HCT116 (cell line): ENCODE data around the gene KNDC1.

Source experiments
- EGR1 ChIP-seq: IDR thresholded peaks from 2 replicates; pipeline ENCODE4 v1.6.1; 2012; ENCODE audit warnings: low read depth
- EZH2 ChIP-seq: fragments of 200-600 bp; sonication (generic); IDR thresholded peaks from 2 replicates; pipeline ENCODE4 v1.6.1; 2017; ENCODE audit warnings: antibody characterized with exemption, mixed run types
- EZH2phosphoT487 ChIP-seq: fragments of 200-600 bp; IDR thresholded peaks from 2 replicates; pipeline ENCODE4 v1.6.1; 2018; ENCODE audit warnings: antibody characterized with exemption, borderline replicate concordance
- POLR2AphosphoS5 ChIP-seq: IDR thresholded peaks from 2 replicates; pipeline ENCODE4 v1.6.1; 2011; ENCODE audit warnings: mild to moderate bottlenecking, low read depth, low read length, moderate library complexity
- REST ChIP-seq: IDR thresholded peaks from 2 replicates; pipeline ENCODE4 v1.6.1; 2012; ENCODE audit warnings: low read depth
- TCF7L2 ChIP-seq: IDR thresholded peaks from 2 replicates; pipeline ENCODE4 v1.7.0; 2011; ENCODE audit warnings: borderline replicate concordance, inconsistent platforms; ENCODE audit not compliant: insufficient read depth, insufficient read length; ENCODE audit errors: extremely low read depth
- ZBTB33 ChIP-seq: IDR thresholded peaks from 2 replicates; pipeline ENCODE4 v1.6.1; 2011; ENCODE audit warnings: mild to moderate bottlenecking, low read length, moderate library complexity; ENCODE audit not compliant: insufficient replicate concordance; ENCODE audit errors: extremely low read depth
- ZFX ChIP-seq: fragments of 450-650 bp; IDR thresholded peaks from 2 replicates; pipeline ENCODE4 v1.6.1; 2017
- TF ChIP-seq, protein P1 (sequence below), 3 experiments: fragments of 200-600 bp in 1 of 3; sonication (generic) in 1 of 3; IDR thresholded peaks in 2 of 3; conservative IDR thresholded peaks in 1 of 3; 2 replicates each; pipeline ENCODE4 v1.5.1; 2012 to 2017; ENCODE audit warnings: low read depth in 2 of 3, low read length in 2 of 3, antibody characterized with exemption in 1 of 3, borderline replicate concordance in 1 of 3, control low read depth in 1 of 3, mild to moderate bottlenecking in 1 of 3, mixed read lengths in 1 of 3, mixed run types in 1 of 3, moderate library complexity in 1 of 3; ENCODE audit not compliant: insufficient read depth in 1 of 3

GRCh38 chr10:133140417-133141143 lies 19.4 kb upstream of the KNDC1 start:
- no peak for TF ChIP-seq EZH2
- TF ChIP-seq, protein P1, sequence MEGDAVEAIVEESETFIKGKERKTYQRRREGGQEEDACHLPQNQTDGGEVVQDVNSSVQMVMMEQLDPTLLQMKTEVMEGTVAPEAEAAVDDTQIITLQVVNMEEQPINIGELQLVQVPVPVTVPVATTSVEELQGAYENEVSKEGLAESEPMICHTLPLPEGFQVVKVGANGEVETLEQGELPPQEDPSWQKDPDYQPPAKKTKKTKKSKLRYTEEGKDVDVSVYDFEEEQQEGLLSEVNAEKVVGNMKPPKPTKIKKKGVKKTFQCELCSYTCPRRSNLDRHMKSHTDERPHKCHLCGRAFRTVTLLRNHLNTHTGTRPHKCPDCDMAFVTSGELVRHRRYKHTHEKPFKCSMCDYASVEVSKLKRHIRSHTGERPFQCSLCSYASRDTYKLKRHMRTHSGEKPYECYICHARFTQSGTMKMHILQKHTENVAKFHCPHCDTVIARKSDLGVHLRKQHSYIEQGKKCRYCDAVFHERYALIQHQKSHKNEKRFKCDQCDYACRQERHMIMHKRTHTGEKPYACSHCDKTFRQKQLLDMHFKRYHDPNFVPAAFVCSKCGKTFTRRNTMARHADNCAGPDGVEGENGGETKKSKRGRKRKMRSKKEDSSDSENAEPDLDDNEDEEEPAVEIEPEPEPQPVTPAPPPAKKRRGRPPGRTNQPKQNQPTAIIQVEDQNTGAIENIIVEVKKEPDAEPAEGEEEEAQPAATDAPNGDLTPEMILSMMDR (IDR thresholded peaks at IDR 0.05 in 2 of 3, conservative IDR thresholded peaks at IDR 0.05 in 1 of 3; ENCODE audit: borderline replicate concordance in 1 of 3, insufficient read depth in 1 of 3, low read depth in 2 of 3, low read length in 2 of 3): no peak
- TF ChIP-seq REST: no peak
- TF ChIP-seq EGR1: no peak
- TF ChIP-seq POLR2AphosphoS5: no peak
- no peak for TF ChIP-seq ZBTB33
- no peak for TF ChIP-seq TCF7L2
- TF ChIP-seq EZH2phosphoT487: no peak
- TF ChIP-seq ZFX: no peak
